Adrenal gland (tissue), 12 donors: ENCODE data around the gene ZNF229. TPM values are rescaled to one million over a fixed set of nuclear protein-coding genes. Genes with fewer than 3 reads are reported as not detected.

Experiments
- DNase-seq, 7 donors: peaks; one replicate each; pipeline ENCODE4 v3.0.0-alpha.2; 2019 to 2020
- H3K27ac ChIP-seq, 5 donors: fragments of 200-600 bp; sonication (generic) in 4 of 5; 1 replicate in 3 of 5; 2 replicates in 2 of 5; pipeline versions ENCODE4 v1.5.1 to v1.8.0; 2016 to 2020; ENCODE audit warnings: mild to moderate bottlenecking in 1 of 5
- H3K27me3 ChIP-seq: fragments of 200-600 bp; 2 replicates; pipeline ENCODE4 v1.8.0; 2021
- H3K36me3 ChIP-seq, 2 donors: fragments of 200-600 bp; replicated peaks in 1 of 2; 1 replicate in 1 of 2; 2 replicates in 1 of 2; pipeline versions ENCODE4 v1.5.1 to v1.8.0; 2018 to 2022
- H3K4me1 ChIP-seq, 2 donors: fragments of 200-600 bp; replicated peaks in 1 of 2; 1 replicate in 1 of 2; 2 replicates in 1 of 2; pipeline versions ENCODE4 v1.5.1 to v1.8.0; 2018 to 2021
- H3K4me3 ChIP-seq, 4 donors: fragments of 200-600 bp; sonication (generic) in 3 of 4; one replicate each; pipeline ENCODE4 v1.5.1; 2016 to 2018
- H3K9me3 ChIP-seq, 3 donors: fragments of 200-600 bp; sonication (generic) in 1 of 3; replicated peaks in 1 of 3; 1 replicate in 2 of 3; 2 replicates in 1 of 3; pipeline versions ENCODE4 v1.5.1 to v1.8.0; 2016 to 2021
- POLR2A ChIP-seq, 2 donors: fragments of 450-650 bp; IDR thresholded peaks; one replicate each; pipeline ENCODE4 v1.6.1; 2017; ENCODE audit warnings: antibody characterized with exemption in 2 of 2, mild to moderate bottlenecking in 2 of 2, moderate library complexity in 1 of 2
- WGBS, 4 donors: extraction: QIAGEN DNeasy Blood & Tissue Kit in 2 of 4; methylation state at CpG; one replicate each; pipeline versions ENCODE4 v1.1.5 to v1.1.7; 2013 to 2017; 5-methylcytosine and 5-hydroxymethylcytosine counted together
- intact Hi-C, 2 donors: fragments of 100-400 bp; cut with DNase I; formaldehyde crosslinking; loops; one replicate each; pipeline versions ENCODE4 v1.14.1 to v1.15.0; 2022 to 2023
- polyA plus RNA-seq, 3 donors: library from polyadenylated mRNA; stranded (reverse); fragments of 200-250 nt in 2 of 3; fragments of 350-450 nt in 1 of 3; fragmentation: Illumina TruSeq in 1 of 3; extraction: RNeasy Lipid Tissue Mini Kit (QIAGEN cat#74804) in 1 of 3; gene quantifications; one replicate each; pipeline ENCODE4 v1.2.3, GENCODE V29; 2013 to 2014
- total RNA-seq, 9 donors: library from RNA; depleted of rRNA in 4 of 9; stranded (reverse); fragments of >200 nt in 4 of 9; fragments of 120-200 nt in 1 of 9; fragmentation: NEBNext Ultra II Directional in 1 of 9; extraction: Animal tissue kit (Norgen Biotek cat#: 25700) in 1 of 9; gene quantifications; one replicate each; pipeline versions ENCODE4 v1.1.0 to v1.2.4, GENCODE V29; 2013 to 2023
- TF ChIP-seq, protein P1 (sequence below), 6 experiments: fragments of 450-650 bp in 4 of 6; fragments of 200-600 bp in 2 of 6; sonication (generic) in 1 of 6; IDR thresholded peaks; 1 replicate in 5 of 6; 2 replicates in 1 of 6; pipeline versions ENCODE4 v1.5.1 to v1.8.0; 2016 to 2021; ENCODE audit warnings: antibody characterized with exemption in 6 of 6, mild to moderate bottlenecking in 2 of 6, moderate library complexity in 1 of 6
- donor health status: healthy with polysubstance abuse.
- donor health status: Bipolar disorder and iron deficiency.
- donor health status: DM: yes; HTN: yes; CAD: no.
- donor health status: DM: no; HTN: no; CAD: no.
- donor health status: DM: no; HTN: no; CAD: no.
- donor health status: DM: yes; HTN: yes; CAD: no.

ZNF229 gene
- total and polyA plus RNA-seq, 12 donors, result 2.3 to 18.5 (median 8.3) TPM

DNA sequence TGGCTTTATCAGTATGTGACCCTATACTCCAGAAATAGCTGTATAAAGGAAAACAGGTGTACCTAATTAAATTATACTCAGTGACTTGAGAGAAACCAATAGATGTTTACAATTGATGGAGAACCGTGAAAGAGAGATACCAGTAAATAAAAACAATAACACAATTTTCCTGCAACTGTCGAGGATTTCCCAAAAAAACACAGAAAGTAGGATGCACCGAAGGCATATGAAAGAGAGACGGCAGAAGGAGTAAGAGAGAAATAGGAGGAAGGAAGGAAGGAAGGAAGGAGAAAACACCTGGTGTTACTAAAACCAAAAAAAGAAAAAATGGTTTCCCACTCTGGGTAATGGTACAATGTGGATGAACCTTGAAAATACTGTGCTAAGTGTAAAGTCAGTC, 6.8 kb upstream of the ZNF229 start:
- H3K4me3 ChIP-seq, result no peak overlapping the region
- TF ChIP-seq, protein P1, sequence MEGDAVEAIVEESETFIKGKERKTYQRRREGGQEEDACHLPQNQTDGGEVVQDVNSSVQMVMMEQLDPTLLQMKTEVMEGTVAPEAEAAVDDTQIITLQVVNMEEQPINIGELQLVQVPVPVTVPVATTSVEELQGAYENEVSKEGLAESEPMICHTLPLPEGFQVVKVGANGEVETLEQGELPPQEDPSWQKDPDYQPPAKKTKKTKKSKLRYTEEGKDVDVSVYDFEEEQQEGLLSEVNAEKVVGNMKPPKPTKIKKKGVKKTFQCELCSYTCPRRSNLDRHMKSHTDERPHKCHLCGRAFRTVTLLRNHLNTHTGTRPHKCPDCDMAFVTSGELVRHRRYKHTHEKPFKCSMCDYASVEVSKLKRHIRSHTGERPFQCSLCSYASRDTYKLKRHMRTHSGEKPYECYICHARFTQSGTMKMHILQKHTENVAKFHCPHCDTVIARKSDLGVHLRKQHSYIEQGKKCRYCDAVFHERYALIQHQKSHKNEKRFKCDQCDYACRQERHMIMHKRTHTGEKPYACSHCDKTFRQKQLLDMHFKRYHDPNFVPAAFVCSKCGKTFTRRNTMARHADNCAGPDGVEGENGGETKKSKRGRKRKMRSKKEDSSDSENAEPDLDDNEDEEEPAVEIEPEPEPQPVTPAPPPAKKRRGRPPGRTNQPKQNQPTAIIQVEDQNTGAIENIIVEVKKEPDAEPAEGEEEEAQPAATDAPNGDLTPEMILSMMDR (IDR thresholded peaks at IDR 0.05), result no peak
- TF ChIP-seq POLR2A (IDR thresholded peaks at IDR 0.05), result no peak
- H3K27ac ChIP-seq, result no peak overlapping the region
- no peaks in the 10 kb centered on the region for H3K27me3 ChIP-seq
- peaks cover 0 to 6% (median 0%) of the 10 kb centered on the region in 3 donors for H3K9me3 ChIP-seq
- H3K4me1 ChIP-seq, result no peaks in the 10 kb centered on the region
- WGBS, 4 donors, result 54 to 74% (median 68%) methylated on average over 4 of the region's 4 CpGs
- DNase-seq, result no peak
- no peaks in the 10 kb centered on the region for H3K36me3 ChIP-seq
- intact Hi-C loops, result no loop called here

DNA sequence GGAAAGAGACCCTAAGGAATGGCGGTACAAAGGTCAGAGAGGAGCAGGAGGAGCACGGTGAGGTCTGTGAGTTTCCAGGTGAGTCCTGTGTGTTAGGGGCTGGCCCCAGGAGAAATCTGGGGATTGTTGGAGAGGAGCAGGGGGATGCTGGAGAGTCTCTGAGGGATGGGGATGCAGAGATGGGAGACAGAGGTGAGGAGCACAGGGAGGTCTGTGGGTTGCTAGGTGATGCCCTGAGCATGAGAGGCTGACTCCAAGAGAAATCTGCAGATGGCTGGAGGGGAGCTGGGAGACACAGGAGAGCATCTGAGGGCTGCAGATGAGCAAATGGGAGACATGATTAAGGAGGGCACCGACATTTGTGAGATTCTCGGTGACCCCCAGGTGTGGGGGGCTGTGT, 4.1 kb upstream of the ZNF229 start:
- H3K9me3 ChIP-seq, result peaks cover 0 to 6% (median 0%) of the 10 kb centered on the region in 3 donors

DNA sequence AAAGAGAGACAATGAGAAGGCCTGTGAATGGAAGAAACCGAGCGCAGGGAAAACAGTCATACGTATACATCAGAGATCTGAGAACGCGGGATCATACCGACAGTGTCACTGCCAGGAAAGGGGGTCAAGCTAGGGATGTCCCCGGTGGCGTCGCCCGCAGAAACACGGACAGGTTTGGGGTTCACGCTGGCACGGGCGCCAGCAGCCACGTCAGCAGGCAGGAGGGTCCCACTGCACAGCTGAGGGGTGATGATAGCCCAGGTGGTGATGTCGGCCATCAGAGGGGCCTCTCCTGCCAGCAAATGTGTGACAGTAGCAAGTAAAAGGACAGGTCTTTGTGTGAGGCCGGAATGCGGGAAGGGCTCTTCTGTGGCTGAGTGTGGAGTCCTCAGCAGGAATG, 3.4 kb upstream of the ZNF229 start:
- peaks cover 0 to 6% (median 0%) of the 10 kb centered on the region in 3 donors for H3K9me3 ChIP-seq

More for the DNA sequence above, 4.1 kb upstream of the ZNF229 start:
- intact Hi-C loops, result no loop called here
- no peak overlapping the region for H3K27ac ChIP-seq
- H3K4me3 ChIP-seq, result no peak overlapping the region
- DNase-seq, result no peak
- H3K4me1 ChIP-seq, result peaks cover 5% of the 10 kb centered on the region in 2 donors
- H3K27me3 ChIP-seq, result no peaks in the 10 kb centered on the region
- no peak for TF ChIP-seq POLR2A (IDR thresholded peaks at IDR 0.05)
- TF ChIP-seq, protein P1 (IDR thresholded peaks at IDR 0.05), result no peak
- no peaks in the 10 kb centered on the region for H3K36me3 ChIP-seq
- WGBS, 4 donors, result 80 to 93% (median 86%) methylated on average over 4 of the region's 4 CpGs

DNA sequence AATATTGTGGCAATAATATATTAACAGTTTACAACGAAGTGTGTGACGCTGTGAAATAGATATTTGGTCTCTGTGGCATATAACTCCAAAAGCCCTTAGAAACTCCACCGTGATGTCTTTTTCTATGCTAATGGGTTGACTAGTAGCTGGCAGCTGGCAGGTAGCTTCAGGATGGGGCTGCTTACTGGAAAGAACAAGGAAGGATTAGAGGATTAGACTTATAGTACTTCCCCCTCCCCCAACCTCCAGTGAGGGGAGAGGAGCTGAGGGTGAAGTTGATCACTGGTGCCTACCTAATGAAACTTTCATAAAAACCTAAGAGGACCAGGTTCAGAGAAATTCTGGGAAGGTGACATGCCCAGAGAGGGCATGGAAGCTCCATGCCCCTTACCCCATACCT, 9.8 kb downstream of the ZNF229 start:
- Histone ChIP-seq H3K4me3 (no peak overlapping the region), H3K27ac (no peak overlapping the region), H3K4me1 (no peaks in the 10 kb centered on the region), H3K9me3 (peaks cover 0 to 22% (median 0%) of the 10 kb centered on the region in 3 donors), H3K36me3 (no peaks in the 10 kb centered on the region), H3K27me3 (no peaks in the 10 kb centered on the region)
- WGBS, 4 donors, result 93 to 96% (median 95%) methylated on average over 3 of the region's 3 CpGs
- no peak for DNase-seq
- TF ChIP-seq POLR2A (IDR thresholded peaks at IDR 0.05), result no peak
- TF ChIP-seq, protein P1 (IDR thresholded peaks at IDR 0.05), result no peak
- intact Hi-C loops, result no loop called here

More for the DNA sequence above, 3.4 kb upstream of the ZNF229 start:
- Histone ChIP-seq H3K27ac (no peak overlapping the region), H3K36me3 (no peaks in the 10 kb centered on the region), H3K4me1 (peaks cover 5 to 7% of the 10 kb centered on the region in 2 donors), H3K27me3 (no peaks in the 10 kb centered on the region), H3K4me3 (no peak overlapping the region)
- DNase-seq, result no peak
- intact Hi-C loops, result no loop called here
- 84 to 92% (median 88%) methylated on average over 18 of the region's 18 CpGs for WGBS, 4 donors
- TF ChIP-seq, protein P1 (IDR thresholded peaks at IDR 0.05), result no peak
- no peak for TF ChIP-seq POLR2A (IDR thresholded peaks at IDR 0.05)
